DOHH2 (cell line): ENCODE data around the gene IL36RN.

Source experiments
- CTCF ChIP-seq: fragments of 200-600 bp; sonication (generic); IDR thresholded peaks from one replicate; pipeline ENCODE4 v1.5.1; 2014; ENCODE audit warnings: antibody characterized with exemption, mild to moderate bottlenecking, low read depth, low read length; ENCODE audit not compliant: poor library complexity, severe bottlenecking
- EZH2phosphoT487 ChIP-seq: fragments of 200-600 bp; sonication (generic); IDR thresholded peaks from 2 replicates; pipeline ENCODE4 v1.6.1; 2017; ENCODE audit warnings: borderline replicate concordance, mild to moderate bottlenecking, antibody characterized with exemption, low read length, moderate library complexity, mixed read lengths

GRCh38 chr2:113015042-113015441, 44.0 kb upstream of the IL36RN start:
- TF ChIP-seq CTCF (no peak), EZH2phosphoT487 (no peak)
